Ovary (tissue), 3 donors: ENCODE results near the gene XPC.

Experiments used
- POLR2A ChIP-seq: fragments of 450-650 bp; IDR thresholded peaks from one replicate; pipeline ENCODE4 v1.6.1; 2017; ENCODE audit warnings: antibody characterized with exemption, mild to moderate bottlenecking, moderate library complexity
- TF ChIP-seq, protein P1 (sequence below), 3 donors: fragments of 450-650 bp in 2 of 3; fragments of 200-600 bp in 1 of 3; IDR thresholded peaks; one replicate each; pipeline versions ENCODE4 v1.5.1 to v1.8.0; 2016 to 2022; ENCODE audit warnings: antibody characterized with exemption in 3 of 3, mild to moderate bottlenecking in 1 of 3
- donor health status: DM: no; HTN: no; CAD: no.

DNA sequence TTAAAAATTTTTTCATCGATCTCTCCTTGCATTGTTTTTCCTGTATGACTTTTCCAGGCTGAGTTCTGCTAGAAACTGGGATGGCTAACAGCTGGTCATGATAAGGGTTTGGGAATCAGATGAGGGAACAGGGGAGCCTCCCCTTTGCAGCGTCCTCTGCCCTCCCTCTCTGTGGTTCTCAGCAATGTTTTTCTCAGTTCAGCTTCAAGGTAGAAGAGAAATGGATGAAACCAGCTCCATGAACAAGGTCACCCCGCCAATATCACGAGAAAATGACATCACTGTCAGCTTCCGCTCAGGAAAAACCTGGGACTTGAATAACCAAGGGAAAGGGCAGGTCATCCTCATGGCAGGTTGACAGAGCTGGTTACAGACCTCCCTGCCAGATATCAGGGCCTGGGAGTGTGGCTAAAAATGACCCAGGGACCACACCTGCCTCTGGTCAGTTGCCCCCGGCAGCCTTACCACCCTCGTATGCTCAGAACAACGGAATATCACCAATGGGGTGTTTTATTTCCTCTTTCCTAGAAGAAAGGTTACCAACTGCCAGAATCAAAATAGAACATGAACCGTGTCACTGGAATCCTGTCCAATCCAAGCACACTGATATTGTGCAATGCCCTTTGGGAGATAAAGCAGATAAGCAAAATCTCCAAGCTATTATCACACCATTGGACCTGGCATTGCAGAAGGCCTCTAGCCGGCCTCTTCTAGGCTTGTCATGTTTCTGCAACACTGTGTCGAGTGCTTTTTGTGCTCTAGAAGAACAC, 26.3 kb upstream of the XPC start:
- TF ChIP-seq POLR2A: no peak
- TF ChIP-seq, protein P1, sequence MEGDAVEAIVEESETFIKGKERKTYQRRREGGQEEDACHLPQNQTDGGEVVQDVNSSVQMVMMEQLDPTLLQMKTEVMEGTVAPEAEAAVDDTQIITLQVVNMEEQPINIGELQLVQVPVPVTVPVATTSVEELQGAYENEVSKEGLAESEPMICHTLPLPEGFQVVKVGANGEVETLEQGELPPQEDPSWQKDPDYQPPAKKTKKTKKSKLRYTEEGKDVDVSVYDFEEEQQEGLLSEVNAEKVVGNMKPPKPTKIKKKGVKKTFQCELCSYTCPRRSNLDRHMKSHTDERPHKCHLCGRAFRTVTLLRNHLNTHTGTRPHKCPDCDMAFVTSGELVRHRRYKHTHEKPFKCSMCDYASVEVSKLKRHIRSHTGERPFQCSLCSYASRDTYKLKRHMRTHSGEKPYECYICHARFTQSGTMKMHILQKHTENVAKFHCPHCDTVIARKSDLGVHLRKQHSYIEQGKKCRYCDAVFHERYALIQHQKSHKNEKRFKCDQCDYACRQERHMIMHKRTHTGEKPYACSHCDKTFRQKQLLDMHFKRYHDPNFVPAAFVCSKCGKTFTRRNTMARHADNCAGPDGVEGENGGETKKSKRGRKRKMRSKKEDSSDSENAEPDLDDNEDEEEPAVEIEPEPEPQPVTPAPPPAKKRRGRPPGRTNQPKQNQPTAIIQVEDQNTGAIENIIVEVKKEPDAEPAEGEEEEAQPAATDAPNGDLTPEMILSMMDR (IDR thresholded peaks at IDR 0.05): no peak
